Measurements from ENCODE around the gene SLX9. TPM values are rescaled to one million over a fixed set of nuclear protein-coding genes. Genes with fewer than 3 reads are reported as not detected.

The SLX9 gene
- total and polyA plus RNA-seq, 2 donors (not counting 3 experiments of a cell fraction or from before 2014, with no cell fraction given): 27.0 to 50.6 TPM

- H4K20me1 ChIP-seq (replicated peaks; ENCODE audit: control insufficient read depth, extremely low read depth, insufficient read depth, low read length): no peaks in the 10 kb centered on the region
- peaks cover 18% of the 10 kb centered on the region for H3K4me1 ChIP-seq (ENCODE audit: control insufficient read depth, extremely low read depth, insufficient read depth, low read length)
- no peaks in the 10 kb centered on the region for H3K9me3 ChIP-seq (replicated peaks; ENCODE audit: control insufficient read depth, insufficient read depth, low read length)
- peak overlapping the region; percentile 76 for H3K9ac ChIP-seq (replicated peaks; ENCODE audit: extremely low read depth, insufficient read depth, low read length)
- ChIA-PET CTCF (interaction anchor here (0.7 to 11.8 kb wide), 4 partner anchors 9 to 427 kb away, joined by 3 to 330 read pairs (median 3); no protein-coding TSS in a partner anchor), POLR2A (no interaction called here)
- H3K27ac ChIP-seq (ENCODE audit: insufficient read depth, low read depth, low read length): no peak overlapping the region
- FAIRE-seq (peak; percentile 65), DNase-seq (ENCODE audit: low read depth, low spot score) (no peak)
- BruUV-seq (replicated peaks): no TSS peak
- H2AFZ ChIP-seq (ENCODE audit: low read depth, low read length): peak overlapping the region; percentile 99
- dilution Hi-C loops (cut with MboI; ENCODE audit: extremely low pct_ligation_motif_present, low sequenced_read_pairs): loop anchor here (25.0 kb wide), 1 partner anchor 198 kb away; no protein-coding TSS in a partner anchor
- H3K36me3 ChIP-seq (ENCODE audit: control insufficient read depth in 2 of 2, extremely low read depth in 1 of 2, insufficient read depth in 2 of 2, low read length in 2 of 2): peaks cover 2 to 5% of the 10 kb centered on the region in 2 experiments
- TF ChIP-seq POLR2AphosphoS5 (IDR thresholded peaks at IDR 0.05; ENCODE audit: insufficient read depth, low read depth, low read length) (no peak), MAX (IDR thresholded peaks at IDR 0.05; ENCODE audit: insufficient read depth, insufficient read length) (no peak), MYC (IDR thresholded peaks at IDR 0.05; ENCODE audit: low read depth, low read length) (no peak), GATA2 (IDR thresholded peaks at IDR 0.05; ENCODE audit: insufficient read depth, insufficient read length, low read depth, low read length) (no peak), CTCF (IDR thresholded peaks at IDR 0.05; ENCODE audit: extremely low read depth in 1 of 2, insufficient read depth in 1 of 2, low read depth in 1 of 2, low read length in 2 of 2) (no peak), POLR2A (IDR thresholded peaks at IDR 0.05; ENCODE audit: low read depth, low read length) (no peak), FOS (IDR thresholded peaks at IDR 0.05; ENCODE audit: borderline replicate concordance, insufficient read depth, low read length) (no peak)
- H3K79me2 ChIP-seq (ENCODE audit: control insufficient read depth, insufficient read depth, low read length): peaks cover 37% of the 10 kb centered on the region
- H3K4me2 ChIP-seq (ENCODE audit: insufficient read depth, low read length): peak overlapping the region; percentile 74
- H3K4me3 ChIP-seq (replicated peaks in 1 of 3; ENCODE audit: insufficient read depth in 1 of 3, low read depth in 1 of 3, low read length in 3 of 3): peak overlapping the region; percentile 48 to 83 (median 60)
- intact Hi-C loops (cut with micrococcal nuclease): loop anchor here (10.0 kb wide), 1 partner anchor 424 kb away; no protein-coding TSS in a partner anchor
- no peaks in the 10 kb centered on the region for H3K27me3 ChIP-seq (ENCODE audit: control insufficient read depth in 2 of 2, insufficient read depth in 2 of 2, low read length in 2 of 2)
- H3K9me1 ChIP-seq (replicated peaks; ENCODE audit: control insufficient read depth, extremely low read depth, insufficient read depth, low read length): no peaks in the 10 kb centered on the region
Observed at GRCh38 chr21:44938772-44939531, 877 bp upstream of the SLX9 start.

All from endothelial cell of umbilical vein (primary cell).